K562 (cell line): ENCODE data around the gene ALOXE3. TPM values are rescaled to one million over a fixed set of nuclear protein-coding genes. Genes with fewer than 3 reads are reported as not detected.

Experiments used
- ARID1B ChIP-seq: fragments of 450-650 bp; IDR thresholded peaks from 2 replicates; pipeline ENCODE4 v1.6.1; 2016; ENCODE audit warnings: antibody characterized with exemption, mild to moderate bottlenecking, inconsistent platforms
- CBFA2T3 ChIP-seq: fragments of 450-650 bp; IDR thresholded peaks from 2 replicates; pipeline ENCODE4 v1.6.1; 2017
- CTBP1 ChIP-seq: fragments of 450-650 bp; IDR thresholded peaks from 2 replicates; pipeline ENCODE4 v1.6.1; 2016; ENCODE audit warnings: borderline replicate concordance
- E2F4 ChIP-seq: sonication (generic); formaldehyde crosslinking; IDR thresholded peaks from 2 replicates; pipeline ENCODE4 v1.8.0; 2022; ENCODE audit warnings: mild to moderate bottlenecking, low read depth, missing genetic modification reagents
- E2F6 ChIP-seq, 2 experiments: IDR thresholded peaks; 2 replicates each; pipeline ENCODE4 v1.6.1; 2011; ENCODE audit warnings: borderline replicate concordance in 1 of 2, control low read depth in 1 of 2, low read depth in 1 of 2, low read length in 1 of 2, mild to moderate bottlenecking in 1 of 2, mixed read lengths in 1 of 2, moderate library complexity in 1 of 2; ENCODE audit not compliant: insufficient read depth in 1 of 2, insufficient read length in 1 of 2, poor library complexity in 1 of 2, severe bottlenecking in 1 of 2; ENCODE audit errors: extremely low read depth in 1 of 2
- ETV6 ChIP-seq, 3 experiments: fragments of 150-350 bp in 1 of 3; sonication (generic) in 1 of 3; formaldehyde crosslinking in 1 of 3; IDR thresholded peaks; 2 replicates each; pipeline versions ENCODE4 v1.6.1 to v1.8.0; 2014 to 2022; ENCODE audit warnings: borderline replicate concordance in 2 of 3, low read depth in 2 of 3, antibody characterized with exemption in 1 of 3, low read length in 1 of 3, mild to moderate bottlenecking in 1 of 3, missing genetic modification reagents in 1 of 3
- HNRNPH1 ChIP-seq: fragments of 200-400 bp; formaldehyde crosslinking; optimal IDR thresholded peaks from 2 replicates; pipeline ENCODE3; 2017; ENCODE audit warnings: low read depth, mild to moderate bottlenecking, low read length, moderate library complexity
- NRF1 ChIP-seq, 2 experiments: fragments of 450-650 bp; IDR thresholded peaks in 1 of 2; conservative IDR thresholded peaks in 1 of 2; 2 replicates each; pipeline ENCODE4 v1.6.1; 2014; ENCODE audit warnings: mild to moderate bottlenecking in 2 of 2
- PCBP2 ChIP-seq: fragments of 200-400 bp; formaldehyde crosslinking; IDR thresholded peaks from 2 replicates; pipeline ENCODE4 v1.6.1; 2018; ENCODE audit warnings: low read length, low read depth, mild to moderate bottlenecking, moderate library complexity; ENCODE audit not compliant: poor library complexity, severe bottlenecking
- POLR2AphosphoS2 ChIP-seq: IDR thresholded peaks from 2 replicates; pipeline ENCODE4 v1.6.1; 2012; ENCODE audit warnings: low read length, improper control_type of control experiment
- SAFB2 ChIP-seq: fragments of 200-400 bp; formaldehyde crosslinking; IDR thresholded peaks from 2 replicates; pipeline ENCODE4 v1.6.1; 2018; ENCODE audit warnings: borderline replicate concordance, low read length, low read depth, moderate library complexity; ENCODE audit not compliant: severe bottlenecking
- SOX6 ChIP-seq: fragments of 450-650 bp; IDR thresholded peaks from 2 replicates; pipeline ENCODE4 v1.6.1; 2014; ENCODE audit warnings: mild to moderate bottlenecking
- SPI1 ChIP-seq: IDR thresholded peaks from 2 replicates; pipeline ENCODE4 v1.6.1; 2011; ENCODE audit warnings: low read depth, low read length, control low read depth, borderline replicate concordance
- STAT6 ChIP-seq: sonication (generic); formaldehyde crosslinking; IDR thresholded peaks from 2 replicates; pipeline ENCODE4 v1.8.1; 2023; ENCODE audit warnings: mild to moderate bottlenecking, missing genetic modification reagents
- TAF9B ChIP-seq: fragments of 450-650 bp; IDR thresholded peaks from 2 replicates; pipeline ENCODE4 v1.6.1; 2018; ENCODE audit warnings: mild to moderate bottlenecking; ENCODE audit not compliant: partially characterized antibody
- TAL1 ChIP-seq: fragments of 450-650 bp; IDR thresholded peaks from 2 replicates; pipeline ENCODE4 v1.6.1; 2016; ENCODE audit warnings: mild to moderate bottlenecking
- polyA plus RNA-seq, 8 experiments: library from polyadenylated mRNA; depleted of rRNA in 4 of 8; stranded (reverse) in 5 of 8; unstranded in 3 of 8; fragments of >200 nt; fragmentation: Nextera tagmentation in 2 of 8; fragmentation: Illumina TruSeq in 1 of 8; extraction: Ambion mirVana in 2 of 8; extraction: Trizol in 1 of 8; gene quantifications; 2 replicates each; pipeline versions ENCODE4 v1.2.1 to v1.2.3, GENCODE V29; 2011 to 2014; ENCODE audit warnings: inconsistent platforms in 1 of 8, missing spikeins in 1 of 8
- total RNA-seq, 7 experiments: library from RNA; depleted of rRNA in 6 of 7; stranded (reverse); fragments of >200 nt in 6 of 7; fragmentation: Illumina TruSeq in 2 of 7; extraction: Trizol in 2 of 7; gene quantifications; 2 replicates each; pipeline versions ENCODE4 v1.2.1 to v1.2.3, GENCODE V29; 2011 to 2021; ENCODE audit warnings: low replicate concordance in 1 of 7
- TF ChIP-seq, protein P1 (sequence below): fragments of 450-650 bp; formaldehyde crosslinking; IDR thresholded peaks from 2 replicates; pipeline ENCODE4 v1.4.0; 2022; ENCODE audit warnings: mild to moderate bottlenecking, moderate library complexity
- TF ChIP-seq, protein P2 (sequence below): sonication (generic); formaldehyde crosslinking; IDR thresholded peaks from 2 replicates; pipeline ENCODE4 v1.8.0; 2022; ENCODE audit warnings: mild to moderate bottlenecking, missing genetic modification reagents

ALOXE3 gene
- total and polyA plus RNA-seq, 9 of the 15 experiments (the other 6 are each of a cell fraction or from before 2014, with no cell fraction given): 0.04 TPM; not detected in 8

DNA sequence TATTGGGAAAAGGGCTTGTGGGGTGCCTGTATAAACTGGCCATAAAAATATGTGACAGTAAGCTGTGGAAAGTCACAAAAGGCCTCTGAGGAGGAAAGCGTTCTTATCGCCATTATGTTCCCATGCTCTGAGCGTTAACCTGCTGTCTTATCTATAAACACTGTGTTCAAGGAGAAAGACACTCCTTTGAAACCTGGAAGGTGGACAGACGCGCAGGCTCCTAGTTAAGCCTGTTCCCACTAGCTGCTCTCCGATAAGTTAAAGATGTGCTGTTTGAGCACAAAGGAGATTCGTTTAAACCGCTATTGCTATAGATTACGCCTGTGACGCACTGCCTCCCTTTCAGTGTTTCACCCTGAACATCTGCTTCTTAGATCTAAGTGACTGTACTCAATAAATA lies 36.0 kb downstream of the ALOXE3 start (continued):
- TF ChIP-seq CTBP1: peak; percentile 16; the same call in 1 of the 2 replicates
- TF ChIP-seq CBFA2T3: peak; percentile 57
- TF ChIP-seq SOX6: peak; percentile 45; the same call in 1 of the 2 replicates
- TF ChIP-seq, protein P1, sequence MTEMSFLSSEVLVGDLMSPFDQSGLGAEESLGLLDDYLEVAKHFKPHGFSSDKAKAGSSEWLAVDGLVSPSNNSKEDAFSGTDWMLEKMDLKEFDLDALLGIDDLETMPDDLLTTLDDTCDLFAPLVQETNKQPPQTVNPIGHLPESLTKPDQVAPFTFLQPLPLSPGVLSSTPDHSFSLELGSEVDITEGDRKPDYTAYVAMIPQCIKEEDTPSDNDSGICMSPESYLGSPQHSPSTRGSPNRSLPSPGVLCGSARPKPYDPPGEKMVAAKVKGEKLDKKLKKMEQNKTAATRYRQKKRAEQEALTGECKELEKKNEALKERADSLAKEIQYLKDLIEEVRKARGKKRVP: no peak
- TF ChIP-seq E2F6 (IDR thresholded peaks at IDR 0.05; ENCODE audit: borderline replicate concordance in 1 of 2, extremely low read depth in 1 of 2, insufficient read depth in 1 of 2, insufficient read length in 1 of 2, low read depth in 1 of 2, low read length in 1 of 2, poor library complexity in 1 of 2, severe bottlenecking in 1 of 2): no peak
- no peak for TF ChIP-seq TAF9B
- TF ChIP-seq TAL1: peak; percentile 32; the same call in 1 of the 2 replicates
- peak; percentile 46 to 47 for TF ChIP-seq NRF1 (conservative IDR thresholded peaks at IDR 0.05 in 1 of 2, IDR thresholded peaks at IDR 0.05 in 1 of 2)
- no peak for TF ChIP-seq SAFB2
- no peak for TF ChIP-seq STAT6 (CRISPR knock-in tag)
- TF ChIP-seq E2F4 (CRISPR knock-in tag): no peak
- TF ChIP-seq ETV6 (IDR thresholded peaks at IDR 0.05; ENCODE audit: borderline replicate concordance in 1 of 2, low read depth in 2 of 2, low read length in 1 of 2): no peak
- no peak for TF ChIP-seq ETV6 (CRISPR knock-in tag; IDR thresholded peaks at IDR 0.05; ENCODE audit: borderline replicate concordance)
- no peak for TF ChIP-seq PCBP2
- TF ChIP-seq SPI1: no peak
- TF ChIP-seq POLR2AphosphoS2: no peak
- no peak for TF ChIP-seq HNRNPH1
- TF ChIP-seq, protein P2, sequence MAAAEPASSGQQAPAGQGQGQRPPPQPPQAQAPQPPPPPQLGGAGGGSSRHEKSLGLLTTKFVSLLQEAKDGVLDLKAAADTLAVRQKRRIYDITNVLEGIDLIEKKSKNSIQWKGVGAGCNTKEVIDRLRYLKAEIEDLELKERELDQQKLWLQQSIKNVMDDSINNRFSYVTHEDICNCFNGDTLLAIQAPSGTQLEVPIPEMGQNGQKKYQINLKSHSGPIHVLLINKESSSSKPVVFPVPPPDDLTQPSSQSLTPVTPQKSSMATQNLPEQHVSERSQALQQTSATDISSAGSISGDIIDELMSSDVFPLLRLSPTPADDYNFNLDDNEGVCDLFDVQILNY: no peak
- TF ChIP-seq ARID1B: 0 out of 2 replicates have a peak, but pooled peaks have one; percentile 25
